Stomach (tissue), 9 donors: Measurements from ENCODE around the gene RECQL5. TPM values are rescaled to one million over a fixed set of nuclear protein-coding genes. Genes with fewer than 3 reads are reported as not detected.

ENCODE experiments used
- DNase-seq, 2 donors: peaks; one replicate each; pipeline versions ENCODE4 v3.0.0 to v3.0.0-alpha.2; 2013 to 2019
- H3K27ac ChIP-seq, 5 donors: fragments of 200-600 bp in 4 of 5; sonication (generic) in 4 of 5; one replicate each; pipeline ENCODE4 v1.5.1; 2013 to 2019; ENCODE audit warnings: mild to moderate bottlenecking in 1 of 5, moderate library complexity in 1 of 5
- H3K27me3 ChIP-seq, 3 donors: fragments of 200-600 bp; sonication (generic); one replicate each; pipeline ENCODE4 v1.5.1; 2017 to 2019; ENCODE audit warnings: mixed run types in 1 of 3
- H3K36me3 ChIP-seq, 4 donors: fragments of 200-600 bp; sonication (generic); 1 replicate in 3 of 4; 2 replicates in 1 of 4; pipeline ENCODE4 v1.5.1; 2016 to 2019
- H3K4me1 ChIP-seq, 4 donors: fragments of 200-600 bp; sonication (generic); one replicate each; pipeline ENCODE4 v1.5.1; 2016 to 2019
- H3K4me3 ChIP-seq, 4 donors: fragments of 200-600 bp; sonication (generic) in 3 of 4; one replicate each; pipeline ENCODE4 v1.5.1; 2016 to 2019; ENCODE audit warnings: mild to moderate bottlenecking in 1 of 4
- H3K9me3 ChIP-seq, 4 donors: fragments of 200-600 bp; sonication (generic); one replicate each; pipeline ENCODE4 v1.5.1; 2016 to 2019
- EP300 ChIP-seq: sonication (generic); formaldehyde crosslinking; IDR thresholded peaks from one replicate; pipeline ENCODE4 v1.6.1; 2017; ENCODE audit warnings: antibody characterized with exemption
- POLR2A ChIP-seq, 4 donors: fragments of 450-650 bp; IDR thresholded peaks; one replicate each; pipeline ENCODE4 v1.6.1; 2016; ENCODE audit warnings: antibody characterized with exemption in 4 of 4, control low read depth in 2 of 4, mild to moderate bottlenecking in 1 of 4, moderate library complexity in 1 of 4
- POLR2AphosphoS5 ChIP-seq, 3 donors: sonication (generic); formaldehyde crosslinking; IDR thresholded peaks; one replicate each; pipeline ENCODE4 v1.6.1; 2016; ENCODE audit warnings: antibody characterized with exemption in 3 of 3
- WGBS, 5 donors: extraction: QIAGEN DNeasy Blood & Tissue Kit in 3 of 5; methylation state at CpG; one replicate each; pipeline versions ENCODE4 v1.1.5 to v1.1.7; 2013 to 2018; 5-methylcytosine and 5-hydroxymethylcytosine counted together
- intact Hi-C: fragments of 100-400 bp; cut with DNase I; formaldehyde crosslinking; loops from one replicate; pipeline ENCODE4 v1.15.1; 2023; ENCODE audit warnings: low total_unique reads
- polyA plus RNA-seq, 3 donors: library from polyadenylated mRNA; stranded (reverse); fragments of 200-250 nt; gene quantifications; one replicate each; pipeline ENCODE4 v1.2.3, GENCODE V29; 2013
- total RNA-seq, 5 donors: library from RNA; depleted of rRNA; stranded (reverse); fragments of >200 nt; gene quantifications; one replicate each; pipeline versions ENCODE4 v1.1.0 to v1.2.3, GENCODE V29; 2014 to 2016
- TF ChIP-seq, protein P1 (sequence below), 7 experiments: fragments of 450-650 bp in 4 of 7; fragments of 200-600 bp in 3 of 7; sonication (generic) in 3 of 7; IDR thresholded peaks; one replicate each; pipeline ENCODE4 v1.5.1; 2016 to 2019; ENCODE audit warnings: antibody characterized with exemption in 7 of 7, control low read depth in 2 of 7, mild to moderate bottlenecking in 1 of 7
- donor health status: healthy with polysubstance abuse.
- donor health status: Bipolar disorder and iron deficiency.
- donor health status: healthy.

RECQL5 gene
- total and polyA plus RNA-seq, 8 donors: 21.4 to 229 (median 48.7) TPM

- Histone ChIP-seq H3K27ac (no peak overlapping the region), H3K4me1 (peaks cover 0 to 3% (median 0%) of the 10 kb centered on the region in 4 donors), H3K9me3 (no peaks in the 10 kb centered on the region), H3K4me3 (no peak overlapping the region), H3K27me3 (no peaks in the 10 kb centered on the region), H3K36me3 (peaks cover 0 to 21% (median 8%) of the 10 kb centered on the region in 4 donors)
- TF ChIP-seq POLR2A (IDR thresholded peaks at IDR 0.05) (no peak), EP300 (no peak), POLR2AphosphoS5 (IDR thresholded peaks at IDR 0.05) (no peak)
- TF ChIP-seq, protein P1, sequence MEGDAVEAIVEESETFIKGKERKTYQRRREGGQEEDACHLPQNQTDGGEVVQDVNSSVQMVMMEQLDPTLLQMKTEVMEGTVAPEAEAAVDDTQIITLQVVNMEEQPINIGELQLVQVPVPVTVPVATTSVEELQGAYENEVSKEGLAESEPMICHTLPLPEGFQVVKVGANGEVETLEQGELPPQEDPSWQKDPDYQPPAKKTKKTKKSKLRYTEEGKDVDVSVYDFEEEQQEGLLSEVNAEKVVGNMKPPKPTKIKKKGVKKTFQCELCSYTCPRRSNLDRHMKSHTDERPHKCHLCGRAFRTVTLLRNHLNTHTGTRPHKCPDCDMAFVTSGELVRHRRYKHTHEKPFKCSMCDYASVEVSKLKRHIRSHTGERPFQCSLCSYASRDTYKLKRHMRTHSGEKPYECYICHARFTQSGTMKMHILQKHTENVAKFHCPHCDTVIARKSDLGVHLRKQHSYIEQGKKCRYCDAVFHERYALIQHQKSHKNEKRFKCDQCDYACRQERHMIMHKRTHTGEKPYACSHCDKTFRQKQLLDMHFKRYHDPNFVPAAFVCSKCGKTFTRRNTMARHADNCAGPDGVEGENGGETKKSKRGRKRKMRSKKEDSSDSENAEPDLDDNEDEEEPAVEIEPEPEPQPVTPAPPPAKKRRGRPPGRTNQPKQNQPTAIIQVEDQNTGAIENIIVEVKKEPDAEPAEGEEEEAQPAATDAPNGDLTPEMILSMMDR (IDR thresholded peaks at IDR 0.05): no peak
- 85 to 94% (median 89%) methylated on average over 8 to 12 of the region's 12 CpGs for WGBS, 5 donors
- intact Hi-C loops: no loop called here
- DNase-seq: peak in 1 of 2 donors; percentile 11
These were observed 64.3 kb downstream of the RECQL5 start for GRCh38 chr17:75602644-75603043.

DNA sequence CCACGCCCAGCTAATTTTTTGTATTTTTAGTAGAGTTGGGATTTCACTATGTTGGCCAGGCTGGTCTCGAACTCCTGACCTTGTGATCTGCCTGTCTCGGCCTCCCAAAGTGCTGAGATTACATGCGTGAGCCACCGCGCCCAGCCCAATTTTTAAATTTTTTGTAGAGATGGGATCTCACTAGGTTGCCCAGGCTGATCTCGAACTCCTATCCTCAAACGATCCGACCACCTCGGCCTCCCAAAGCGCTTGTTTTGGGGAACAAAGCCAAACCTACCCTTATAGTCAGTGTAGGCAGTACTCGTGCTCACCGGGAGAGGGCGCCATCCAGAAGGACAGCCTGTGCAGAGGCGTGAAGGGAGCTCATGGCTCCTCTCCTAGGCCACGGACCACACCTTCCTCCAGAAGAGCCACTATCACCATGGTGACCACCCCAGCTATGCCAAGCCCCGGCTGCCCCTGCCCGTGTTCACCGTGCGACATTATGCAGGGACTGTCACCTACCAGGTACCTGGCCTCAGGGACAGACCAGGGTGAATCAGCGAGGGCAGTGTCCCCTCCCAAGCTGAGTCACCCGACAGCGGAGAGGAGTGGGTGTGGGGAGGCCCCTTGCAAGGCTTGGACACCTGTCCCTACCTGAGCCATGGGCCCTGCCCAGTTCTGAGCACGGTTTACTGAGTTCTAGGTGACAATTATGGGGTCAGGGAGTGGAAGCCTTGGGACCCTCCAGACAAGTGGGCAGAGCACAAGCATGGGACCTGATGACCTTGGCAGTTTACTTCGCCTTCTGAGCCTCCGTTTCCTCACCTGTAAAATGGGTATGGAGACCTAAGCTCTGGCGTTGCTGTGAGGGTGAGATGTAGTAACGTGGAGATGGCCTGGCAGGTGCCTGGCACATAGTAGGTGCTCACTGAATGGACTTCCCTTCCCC is 65.6 kb downstream of the RECQL5 start:
- Histone ChIP-seq H3K9me3 (no peaks in the 10 kb centered on the region), H3K27me3 (no peaks in the 10 kb centered on the region), H3K27ac (no peak overlapping the region), H3K4me3 (no peak overlapping the region), H3K4me1 (peaks cover 0 to 3% (median 0%) of the 10 kb centered on the region in 4 donors), H3K36me3 (peaks cover 0 to 8% (median 5%) of the 10 kb centered on the region in 4 donors)
- TF ChIP-seq POLR2AphosphoS5 (IDR thresholded peaks at IDR 0.05): peak in 1 of 3 donors; percentile 36
- TF ChIP-seq, protein P1 (IDR thresholded peaks at IDR 0.05): peak in 5 of 7 experiments; percentile 56 to 77 (median 66)
- no peak for TF ChIP-seq POLR2A (IDR thresholded peaks at IDR 0.05)
- 50 to 67% (median 60%) methylated on average over 26 to 28 of the region's 28 CpGs for WGBS, 5 donors
- peak; percentile 74 to 77 for DNase-seq
- intact Hi-C loops: no loop called here

GRCh38 chr17:75596320-75597087 is 70.5 kb downstream of the RECQL5 start:
- Histone ChIP-seq H3K9me3 (no peaks in the 10 kb centered on the region), H3K27me3 (no peaks in the 10 kb centered on the region), H3K36me3 (peaks cover 0 to 7% (median 2%) of the 10 kb centered on the region in 4 donors), H3K4me1 (no peaks in the 10 kb centered on the region), H3K4me3 (no peak overlapping the region), H3K27ac (no peak overlapping the region)
- TF ChIP-seq POLR2A (IDR thresholded peaks at IDR 0.05): no peak
- TF ChIP-seq, protein P1 (IDR thresholded peaks at IDR 0.05): no peak
- no peak for DNase-seq
- WGBS, 5 donors: 80 to 96% (median 91%) methylated on average over 5 to 17 of the region's 17 CpGs
- intact Hi-C loops: loop anchor here (10.0 kb wide), 1 partner anchor 172 kb away; no protein-coding TSS in a partner anchor

- intact Hi-C loops: loop anchor here (10.0 kb wide), 1 partner anchor 171 kb away; no protein-coding TSS in a partner anchor
- WGBS, 5 donors: 70 to 87% (median 82%) methylated on average over 6 of the region's 6 CpGs
These were observed 71.0 kb downstream of the RECQL5 start for GRCh38 chr17:75595920-75596313.

More at GRCh38 chr17:75595920-75596313, 71.0 kb downstream of the RECQL5 start:
- Histone ChIP-seq H3K36me3 (peaks cover 0 to 7% (median 4%) of the 10 kb centered on the region in 4 donors), H3K27ac (no peak overlapping the region), H3K4me1 (peaks cover 0 to 2% (median 0%) of the 10 kb centered on the region in 4 donors), H3K4me3 (no peak overlapping the region), H3K9me3 (no peaks in the 10 kb centered on the region), H3K27me3 (no peaks in the 10 kb centered on the region)
- TF ChIP-seq EP300 (no peak), POLR2AphosphoS5 (IDR thresholded peaks at IDR 0.05) (no peak), POLR2A (IDR thresholded peaks at IDR 0.05) (no peak)
- TF ChIP-seq, protein P1 (IDR thresholded peaks at IDR 0.05): no peak
- no peak for DNase-seq
